GM18519 (cell line): ENCODE results near the gene NKAIN2.

Experiments
- ATAC-seq: cut with Tn5 transposase; IDR thresholded peaks from one replicate; pipeline ENCODE4 v1.9.1; 2021; ENCODE audit warnings: mild to moderate bottlenecking, moderate library complexity; ENCODE audit not compliant: unreplicated experiment, low FRiP score

The NKAIN2 gene

DNA sequence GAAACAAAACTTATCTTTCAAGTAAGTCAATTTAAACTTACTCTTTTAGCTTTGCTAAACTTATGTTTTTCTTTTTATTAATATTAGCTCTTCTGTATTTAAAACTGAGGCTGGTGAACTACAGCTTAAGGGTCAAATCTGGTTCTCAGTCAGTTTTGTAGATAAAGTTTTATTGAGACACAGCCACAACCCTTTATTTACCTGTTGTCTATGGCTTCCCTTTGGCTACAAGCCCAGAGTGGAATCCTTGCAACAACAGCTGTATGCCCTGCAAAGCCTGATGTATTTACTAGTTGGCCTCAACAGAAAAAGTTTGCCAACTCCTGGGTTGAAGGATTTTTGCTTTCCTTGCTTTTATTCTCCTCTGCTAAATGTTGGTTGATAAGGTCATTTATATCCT lies 667.1 kb downstream of the NKAIN2 start:
- ATAC-seq = no peak

DNA sequence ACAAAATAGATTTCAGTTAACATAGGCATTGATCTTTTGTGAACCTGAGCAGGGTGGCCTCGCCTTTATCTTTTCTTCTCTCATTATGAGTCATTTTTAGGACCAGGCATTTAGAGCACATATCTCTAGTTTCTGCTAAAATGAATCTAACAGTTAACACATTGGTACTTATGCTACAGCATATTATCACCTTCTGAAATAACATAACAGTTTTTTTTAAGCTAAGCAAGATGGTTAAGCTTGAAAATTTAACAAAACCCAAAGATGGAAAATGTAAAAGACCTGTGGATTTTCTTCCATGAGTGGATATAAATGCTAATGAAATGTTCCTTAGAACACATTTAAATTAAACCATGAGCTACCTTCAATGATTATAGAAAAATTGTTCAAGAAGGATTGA lies 671.5 kb downstream of the NKAIN2 start:
- no peak for ATAC-seq

DNA sequence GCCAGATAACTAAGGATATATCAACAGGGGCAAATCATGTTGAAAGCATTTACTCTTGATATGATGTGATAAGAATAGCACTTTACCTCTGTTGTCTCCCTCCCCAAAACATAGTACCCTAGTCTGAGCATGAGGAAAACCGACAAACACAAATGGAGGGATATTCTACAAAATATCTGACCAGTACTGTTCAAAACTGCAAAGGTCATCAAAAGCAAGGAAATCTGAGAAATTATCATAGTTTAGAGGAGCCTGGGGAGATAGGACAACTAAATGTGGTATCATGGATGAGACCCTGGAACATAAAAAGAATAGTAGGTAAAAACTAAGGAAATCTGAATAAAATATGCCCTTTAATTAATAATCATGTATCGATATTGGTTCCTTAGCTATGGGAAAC lies 675.2 kb downstream of the NKAIN2 start:
- no peak for ATAC-seq

DNA sequence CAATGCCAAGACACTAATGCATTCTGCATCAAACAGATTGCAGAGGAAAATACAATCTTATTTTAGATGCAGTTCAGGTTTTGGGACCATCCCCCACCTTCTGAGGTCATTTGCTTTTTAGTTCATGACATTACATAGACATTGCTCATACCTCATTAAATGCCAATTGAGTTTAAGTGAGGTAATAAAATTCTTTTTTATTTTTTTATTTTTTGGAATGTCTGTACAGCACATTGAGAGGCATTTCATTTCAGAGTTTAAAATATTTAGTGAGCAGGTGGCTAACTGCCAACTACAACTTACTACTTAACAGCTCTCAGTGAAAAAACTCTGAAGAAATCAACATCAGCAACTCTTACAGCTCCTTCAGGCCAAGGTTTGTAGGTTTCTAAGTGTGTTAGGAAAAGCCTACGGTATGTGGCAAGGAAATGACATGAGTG lies 676.3 kb downstream of the NKAIN2 start:
- ATAC-seq = no peak

DNA sequence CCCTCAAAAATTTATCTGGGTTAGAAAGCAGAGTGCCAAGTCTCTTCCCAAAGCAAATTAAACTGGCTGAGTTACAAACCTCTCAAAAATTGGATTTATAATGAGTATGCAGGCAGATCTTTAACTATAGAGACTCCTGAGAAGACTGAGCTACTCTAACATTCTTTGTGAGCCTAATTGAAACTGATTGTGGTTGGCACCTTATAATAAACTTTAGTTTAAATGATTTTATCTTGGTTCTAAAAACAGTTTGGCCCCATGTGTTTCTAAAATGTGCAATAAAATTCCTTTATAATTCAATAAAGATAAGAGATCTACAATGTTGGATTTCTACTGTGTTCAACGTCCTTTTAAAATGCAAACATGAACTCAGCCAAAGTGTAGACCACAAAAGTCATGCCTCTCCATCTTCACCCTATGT lies 678.4 kb downstream of the NKAIN2 start:
- ATAC-seq = no peak

DNA sequence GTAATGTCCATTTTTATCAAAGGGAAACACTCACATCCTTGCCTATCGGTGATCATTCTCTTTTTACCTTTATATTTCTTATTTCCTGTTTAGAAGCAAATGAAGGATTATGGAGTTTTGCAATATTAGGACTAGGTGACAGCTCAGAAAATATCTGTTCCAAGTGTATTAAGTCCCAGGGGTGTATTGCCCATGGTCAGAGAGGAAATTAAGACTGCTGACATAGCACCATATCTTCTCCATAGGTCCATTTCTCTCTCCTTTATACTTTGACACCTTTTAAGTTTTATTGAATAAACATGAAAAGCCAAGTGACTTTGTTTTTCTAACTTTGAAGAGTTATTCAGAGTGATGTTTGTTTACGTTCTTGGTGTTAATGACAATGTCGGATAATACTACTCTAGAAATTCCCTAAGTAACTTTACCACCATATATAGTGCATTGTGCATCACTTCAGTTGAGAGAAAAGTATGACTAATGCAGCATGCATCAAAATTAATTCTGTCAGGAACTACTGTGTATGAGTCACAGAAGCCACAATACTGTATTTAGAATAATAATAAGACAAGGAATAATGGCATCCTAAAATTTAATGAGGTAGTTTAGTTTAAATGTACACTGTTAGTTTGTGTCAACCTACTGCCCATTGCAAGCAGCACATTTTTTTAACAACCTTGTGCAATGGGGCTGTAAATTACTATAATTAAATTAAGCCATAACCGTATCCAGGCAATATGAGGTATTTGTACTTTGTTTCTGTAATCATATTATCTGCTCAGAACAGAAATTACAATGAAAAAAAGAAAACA lies 684.2 kb downstream of the NKAIN2 start:
- no peak for ATAC-seq

DNA sequence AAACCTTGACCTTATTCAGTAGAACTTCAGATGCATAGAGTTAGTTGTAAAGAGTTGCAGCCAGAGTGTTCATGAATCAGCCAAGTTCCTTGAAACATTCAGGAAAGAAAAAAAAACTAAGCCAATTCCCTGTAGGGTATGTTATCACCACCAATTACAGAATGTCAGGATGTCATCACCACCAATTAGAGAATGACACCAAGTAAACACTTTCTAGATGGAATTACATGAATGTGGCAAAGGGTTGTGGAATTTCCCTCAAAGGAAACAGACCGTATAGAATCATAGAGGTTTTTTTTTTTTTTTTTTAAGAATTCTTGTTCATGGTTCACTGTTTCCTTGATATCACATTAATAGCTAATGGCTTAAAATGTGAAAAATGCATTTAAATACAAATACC lies 686.5 kb downstream of the NKAIN2 start:
- ATAC-seq = no peak

DNA sequence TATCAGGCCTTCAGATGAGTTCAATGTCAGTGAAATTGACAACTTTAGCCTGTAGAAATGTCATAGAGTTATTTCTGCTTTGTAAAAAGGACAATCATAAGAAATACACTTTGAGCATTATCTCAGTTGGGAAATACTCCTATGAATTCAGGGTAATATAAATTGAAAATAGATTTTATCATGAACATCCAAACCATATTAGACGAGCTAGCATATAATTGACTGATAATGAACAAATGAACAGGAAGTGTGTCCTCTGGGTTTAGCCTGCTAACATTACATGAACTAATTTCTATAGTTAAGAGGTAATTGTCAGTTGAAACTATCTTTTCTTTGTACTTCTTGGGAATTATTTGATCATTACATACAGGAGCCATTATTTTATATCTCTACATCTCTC lies 689.6 kb downstream of the NKAIN2 start:
- no peak for ATAC-seq

DNA sequence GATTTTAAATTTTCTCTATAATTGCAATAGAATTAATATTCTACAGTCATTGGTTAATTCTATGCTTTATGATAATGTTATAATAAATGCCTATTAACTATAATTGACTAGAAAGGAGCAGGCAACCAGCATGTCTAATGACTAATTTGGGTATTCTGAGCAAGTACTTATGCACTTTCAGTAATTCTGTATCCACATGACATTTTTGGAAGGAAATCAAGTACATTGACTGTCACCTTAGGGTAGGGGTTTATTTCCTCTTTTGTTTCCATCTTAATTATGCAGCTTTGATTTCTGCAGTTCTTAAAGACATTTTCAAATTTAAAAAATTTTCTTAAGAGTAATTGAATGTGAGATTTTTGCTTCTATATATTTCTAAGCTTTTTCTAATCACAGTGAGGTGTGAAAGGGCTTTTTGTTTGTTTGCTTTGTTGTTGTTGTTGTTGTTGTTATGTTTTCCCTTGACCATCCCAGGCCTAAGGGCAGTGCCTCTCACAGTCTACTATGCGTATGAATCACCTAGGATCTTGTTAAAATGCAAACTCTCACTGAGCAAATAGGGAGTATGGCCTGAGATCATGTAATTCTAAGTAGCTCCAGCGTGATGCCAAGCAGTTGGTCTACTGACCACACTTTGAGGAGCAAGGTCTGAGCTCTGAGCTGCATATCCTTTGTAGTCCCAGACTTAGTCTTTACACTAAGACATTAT lies 691.4 kb downstream of the NKAIN2 start:
- no peak for ATAC-seq

DNA sequence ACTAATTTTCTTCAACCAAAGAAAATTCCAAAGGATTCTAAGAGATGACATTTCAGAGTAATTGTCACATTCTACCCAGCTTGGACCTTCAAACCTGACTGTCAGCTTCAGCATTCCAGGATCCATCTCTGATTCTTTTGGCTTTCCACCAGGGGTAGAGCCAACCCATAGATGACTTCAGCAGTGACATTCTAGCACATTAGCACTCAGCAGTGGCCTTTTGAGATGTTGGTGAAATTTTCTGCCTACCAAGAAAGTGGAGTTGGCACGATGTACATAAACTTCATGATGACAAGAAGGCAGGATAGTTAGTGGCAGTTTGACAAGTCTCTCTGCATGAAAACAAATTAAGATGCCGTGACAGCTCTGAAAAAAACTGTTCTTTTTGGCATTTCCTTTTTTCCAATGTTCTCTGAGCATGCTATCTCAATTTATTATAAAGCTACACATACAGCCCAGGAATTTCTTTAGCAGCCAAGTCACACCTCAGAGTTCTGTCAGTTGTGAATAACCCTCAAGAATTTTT lies 692.1 kb downstream of the NKAIN2 start:
- ATAC-seq = no peak

DNA sequence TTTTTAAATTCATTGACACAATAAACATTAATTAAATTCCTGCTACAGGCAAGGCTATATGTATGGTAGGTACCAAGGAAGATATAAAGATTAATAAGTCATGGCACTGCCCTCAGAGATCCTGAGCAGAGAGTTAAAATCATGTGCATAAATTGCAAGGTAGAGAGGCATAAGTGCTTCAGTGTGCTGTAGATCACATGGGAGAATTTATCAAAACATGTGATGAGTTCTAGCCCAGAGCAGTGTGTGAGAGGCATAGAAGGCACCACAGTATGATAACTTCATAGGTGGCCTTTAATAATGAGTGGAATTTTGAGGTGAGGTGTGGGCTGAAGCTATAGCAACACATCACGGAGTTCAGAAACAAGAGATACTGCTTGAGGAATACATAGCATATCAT lies 692.7 kb downstream of the NKAIN2 start:
- ATAC-seq = no peak

DNA sequence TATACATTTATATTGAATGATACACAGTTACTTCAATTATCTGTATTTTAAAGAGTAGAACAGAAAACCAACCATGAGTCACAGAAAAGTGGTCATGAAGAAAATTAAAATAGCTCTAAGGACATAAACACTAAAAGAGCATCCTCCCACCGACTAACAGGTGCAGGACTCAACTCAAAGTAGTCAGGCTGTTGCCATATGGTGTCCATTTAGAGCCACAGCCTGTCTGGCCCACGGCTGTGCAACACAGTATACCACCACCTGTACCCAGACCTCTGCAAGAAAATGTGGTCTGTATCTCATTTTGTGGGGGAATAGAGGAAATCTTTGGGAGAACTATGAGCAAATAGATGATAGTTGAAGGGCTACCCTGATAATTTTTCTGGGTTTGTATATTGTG lies 708.8 kb downstream of the NKAIN2 start:
- ATAC-seq = no peak

DNA sequence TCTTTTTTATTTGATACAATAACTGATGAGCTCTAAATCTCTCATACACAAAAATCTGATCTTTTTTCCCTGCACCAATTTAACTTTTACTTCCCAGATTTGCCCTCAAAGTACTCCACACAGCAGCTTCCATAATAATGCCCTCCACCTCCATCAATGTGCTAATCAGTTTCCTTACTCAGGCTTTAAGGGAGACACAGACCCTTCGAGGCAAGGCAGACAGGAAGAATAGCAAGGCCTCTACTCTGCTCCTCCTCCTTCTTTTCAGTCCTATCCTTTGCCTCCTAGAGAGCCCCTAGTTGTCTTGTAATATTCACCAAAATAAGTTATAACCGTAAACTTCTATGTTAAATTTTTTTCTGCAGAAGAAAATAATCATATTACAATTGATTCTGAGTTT lies 713.7 kb downstream of the NKAIN2 start:
- ATAC-seq = no peak

DNA sequence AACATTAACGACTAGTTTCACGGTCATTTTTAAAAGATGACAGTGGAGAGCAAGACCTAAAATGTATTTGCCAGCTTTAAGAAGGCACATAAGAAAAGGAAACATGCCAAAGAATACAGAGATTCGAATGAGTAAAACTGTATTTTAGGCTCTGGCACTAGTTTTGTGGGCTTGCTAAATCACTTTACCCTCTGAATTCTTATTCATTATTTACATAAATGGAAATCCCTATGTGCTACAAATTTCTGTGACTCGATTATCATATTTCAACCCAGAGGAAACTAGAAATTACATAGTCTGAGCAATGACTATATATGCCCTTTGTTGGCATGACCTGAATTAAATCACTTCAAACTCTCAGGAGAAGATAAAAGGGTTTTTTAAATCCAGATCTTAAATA lies 716.8 kb downstream of the NKAIN2 start:
- ATAC-seq = no peak

DNA sequence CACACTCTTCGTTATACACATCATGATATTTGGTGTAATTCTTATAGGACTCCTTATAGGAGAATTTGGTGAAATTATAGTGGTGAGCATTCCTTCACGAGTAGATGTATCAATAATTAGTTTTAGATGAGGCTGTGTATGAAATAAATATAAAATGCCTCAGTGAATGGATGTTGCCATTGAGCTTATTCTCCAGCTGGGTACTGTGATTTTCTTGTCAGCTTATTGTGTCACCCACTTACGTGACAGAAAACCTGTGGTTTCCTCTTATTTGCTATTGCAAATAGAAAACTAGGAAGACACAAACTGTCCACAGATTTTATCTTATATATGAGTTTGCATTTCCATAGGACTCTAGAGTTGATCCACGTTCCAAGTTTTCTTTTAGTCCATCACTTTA lies 718.7 kb downstream of the NKAIN2 start:
- ATAC-seq = no peak

DNA sequence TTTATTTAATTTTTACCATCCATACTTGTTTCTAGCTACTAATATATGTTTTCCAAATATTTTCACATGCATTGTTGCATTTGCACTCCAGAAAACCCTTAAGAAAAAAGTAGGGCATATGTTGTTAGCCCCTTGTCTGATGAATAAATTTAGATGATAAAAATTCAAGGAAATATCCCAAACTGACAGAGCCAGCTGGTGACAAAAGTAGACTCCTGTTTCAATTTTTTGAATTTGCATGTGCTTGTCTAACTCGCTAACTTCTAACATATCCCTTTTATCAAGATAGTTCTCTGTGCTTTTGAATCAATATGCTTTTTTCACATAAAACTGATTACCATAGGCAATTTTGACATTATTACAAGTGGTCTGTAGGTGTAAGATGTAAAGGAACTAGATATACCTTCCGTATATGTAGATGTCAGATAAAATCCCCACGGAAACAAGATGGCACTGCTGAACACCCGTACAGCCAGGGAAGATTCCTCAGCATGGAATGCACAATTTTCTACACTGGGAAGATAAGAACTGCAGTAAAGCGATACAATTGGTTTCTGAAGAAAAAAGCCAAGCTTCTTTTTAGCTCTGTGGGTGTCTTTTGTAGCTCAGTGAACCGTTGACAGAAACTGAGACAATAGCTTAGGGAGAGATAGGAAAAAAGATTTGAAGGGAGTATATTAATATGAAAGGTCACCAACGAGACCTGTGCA lies 721.0 kb downstream of the NKAIN2 start:
- ATAC-seq = no peak

DNA sequence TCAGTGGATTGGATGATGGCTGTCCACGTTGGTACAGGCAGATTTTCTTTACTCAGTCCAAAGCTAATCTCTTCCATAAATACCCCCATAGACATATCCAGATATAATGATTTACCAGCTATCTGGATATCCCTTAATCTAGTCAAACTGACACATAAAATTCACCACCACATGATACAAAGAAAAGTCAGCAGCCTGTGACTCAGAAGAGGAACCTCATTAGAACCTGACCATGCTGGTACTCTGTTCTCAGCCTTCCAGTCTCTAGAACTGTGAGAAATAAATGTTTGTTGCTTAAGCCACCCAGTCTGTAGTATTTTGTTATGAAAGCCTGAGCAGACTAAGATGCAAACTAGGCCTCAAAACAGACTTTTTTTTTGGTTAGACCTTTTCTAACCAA lies 727.3 kb downstream of the NKAIN2 start:
- ATAC-seq = no peak

DNA sequence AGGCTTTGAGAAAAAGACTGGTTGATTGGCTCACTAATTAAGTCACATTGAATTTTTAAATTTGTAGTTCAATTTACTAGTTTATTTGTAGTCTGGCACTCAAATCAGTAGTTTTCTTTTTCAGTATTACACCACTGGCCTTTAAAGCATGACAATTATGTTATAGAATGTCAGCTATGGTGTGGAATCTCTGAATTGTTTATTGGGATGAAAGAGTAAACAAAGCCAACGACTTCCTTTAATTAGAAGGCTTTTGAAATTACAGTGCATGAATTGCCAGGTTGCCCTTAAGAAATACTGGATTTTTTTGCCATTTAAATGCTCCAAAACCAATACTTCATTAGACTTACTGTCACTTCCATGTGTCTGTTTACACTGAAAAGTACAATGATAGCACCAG lies 731.6 kb downstream of the NKAIN2 start:
- no peak for ATAC-seq

DNA sequence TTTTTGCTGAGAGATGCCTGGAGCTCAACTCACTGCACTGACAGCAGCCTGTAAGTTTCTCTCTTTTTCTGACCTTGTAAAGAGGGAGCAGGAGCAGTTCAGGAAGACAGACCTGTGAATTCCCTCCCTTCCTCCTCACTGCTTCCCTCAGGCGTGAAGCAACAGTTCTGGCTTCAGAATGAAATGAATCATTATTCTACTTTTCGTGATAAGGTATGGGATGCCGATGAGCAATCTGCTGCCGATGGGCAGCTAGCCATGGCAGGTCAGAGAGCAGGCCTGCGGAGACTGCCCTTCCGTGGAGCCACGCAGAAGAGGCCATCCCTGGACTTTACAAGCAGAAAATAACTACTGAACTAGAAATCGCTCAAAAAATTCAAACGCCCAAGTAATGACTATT lies 732.1 kb downstream of the NKAIN2 start:
- ATAC-seq = no peak

DNA sequence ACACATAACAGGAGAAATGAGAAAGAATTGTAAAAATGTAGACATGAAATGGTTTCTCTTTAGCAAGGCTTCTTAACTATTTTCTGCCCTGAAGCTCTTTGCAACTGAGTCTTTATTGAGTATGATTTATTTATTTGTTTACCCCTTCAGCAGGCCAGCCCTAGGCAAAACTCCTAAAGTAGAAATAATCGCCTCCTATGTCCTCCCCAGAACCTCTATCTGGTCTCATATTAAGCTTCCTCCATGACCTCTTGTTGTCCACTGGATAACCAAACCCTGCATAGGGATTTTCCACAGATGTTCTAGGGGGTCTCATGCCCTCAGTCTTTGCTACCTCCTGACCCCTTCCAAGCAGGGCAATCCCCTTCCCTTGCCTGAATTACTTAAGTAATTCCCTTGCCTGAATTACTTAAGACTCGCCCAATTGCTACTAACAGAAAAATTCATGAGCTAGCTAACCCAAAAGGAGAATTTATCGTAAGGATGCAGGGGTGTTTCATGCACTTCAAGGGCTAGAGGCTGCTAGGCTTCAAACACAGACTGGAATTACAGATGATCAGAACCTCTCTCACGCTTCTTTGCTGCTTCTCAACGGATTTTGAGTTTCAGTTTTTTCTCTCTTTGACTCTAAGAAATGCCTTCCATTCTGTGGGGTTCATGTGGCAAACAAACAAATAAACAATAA lies 732.6 kb downstream of the NKAIN2 start:
- ATAC-seq = no peak

DNA sequence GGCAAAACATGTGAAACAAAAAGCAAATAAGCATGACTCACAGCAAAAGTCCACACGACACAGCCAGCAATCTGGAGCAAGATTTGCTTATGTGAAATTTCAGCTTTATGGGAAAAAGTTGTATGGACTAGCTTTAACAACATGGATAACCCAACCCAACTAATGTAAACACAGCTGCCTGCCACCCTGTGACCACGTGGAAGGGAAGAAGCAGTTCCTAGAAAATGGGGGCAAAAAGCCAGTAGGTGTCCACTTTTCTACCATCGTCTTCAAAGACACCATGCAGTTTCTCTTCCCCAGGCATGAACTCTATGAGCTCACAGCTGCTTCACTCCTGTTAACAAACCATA lies 733.2 kb downstream of the NKAIN2 start:
- no peak for ATAC-seq
